Measurements from ENCODE around the gene MCF2L.
A peak's percentile ranks its signal among the peaks of the same experiment; 100 is the strongest.
"Not testable (repeated sequence)": the region's sequence is repeated elsewhere in the genome, so short reads cannot be mapped to it uniquely, and the experiment has no call there.

Gene MCF2L

GRCh38 chr13:113018676-113019465 is 49.9 kb downstream of the MCF2L start:
- DNase-seq = no peak

DNA sequence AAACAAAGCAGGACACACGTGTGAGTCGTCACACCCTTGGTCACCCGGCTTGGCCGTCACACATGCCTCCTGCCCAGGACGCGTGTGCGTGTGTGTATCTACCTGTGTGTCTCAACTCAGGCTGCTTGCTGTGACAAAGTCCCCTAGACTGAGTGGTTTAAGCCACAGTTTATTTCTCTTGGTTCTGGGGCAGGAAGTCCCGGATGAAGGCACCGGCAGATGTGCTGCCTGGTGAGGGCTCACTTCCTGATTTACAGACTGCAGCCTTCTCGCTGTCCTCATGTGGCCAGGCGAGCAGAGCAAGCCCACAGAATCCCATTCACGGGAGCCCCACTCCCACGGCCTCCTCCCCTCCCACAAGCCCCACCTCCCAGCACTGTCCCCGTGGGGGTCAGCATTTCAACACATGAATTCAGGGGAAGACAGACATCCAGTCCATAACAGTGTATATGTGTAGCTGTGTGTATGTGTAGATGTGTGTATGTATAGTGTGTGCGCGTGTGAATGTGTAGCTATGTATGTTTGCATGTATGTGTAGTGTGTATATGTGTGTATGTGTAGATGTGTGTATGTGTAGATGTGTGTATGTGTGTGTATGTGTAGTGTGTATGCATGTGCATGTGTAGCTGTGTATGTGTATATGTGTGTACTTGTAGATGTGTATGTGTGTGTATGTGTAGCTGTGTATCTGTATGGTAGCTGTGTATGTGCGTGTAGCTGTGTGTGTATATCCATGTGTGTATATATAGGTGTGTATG is 51.5 kb downstream of the MCF2L start:
- DNase-seq = no peak

- DNase-seq = no peak
Measured at GRCh38 chr13:113021391-113021790, 52.4 kb downstream of the MCF2L start.

DNA sequence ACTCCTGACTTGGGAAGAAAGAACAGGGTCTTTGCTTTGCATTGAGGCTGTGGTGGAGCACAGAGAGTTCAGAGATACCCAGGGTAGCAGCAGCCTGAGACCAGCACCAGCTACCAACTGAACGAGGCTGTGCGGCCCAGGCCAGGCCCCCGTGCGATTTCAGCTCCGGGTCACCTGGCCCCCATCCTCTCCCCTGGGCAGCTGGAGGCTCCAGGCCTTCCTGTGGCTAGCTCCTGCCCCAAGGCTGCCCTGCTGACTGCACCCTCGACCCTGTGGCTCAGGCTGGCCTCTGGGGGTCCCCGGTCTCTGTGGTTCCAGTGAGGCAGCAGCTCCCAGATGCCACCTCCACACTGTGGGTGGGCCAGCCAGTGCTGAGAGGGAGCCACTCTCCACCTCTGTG is 52.8 kb downstream of the MCF2L start:
- DNase-seq = no peak

- DNase-seq = no peak
Measured at GRCh38 chr13:113022391-113022744, 53.4 kb downstream of the MCF2L start.

- no peak for DNase-seq
Measured at GRCh38 chr13:113022745-113023574, 53.9 kb downstream of the MCF2L start.

- DNase-seq = no peak
Measured at GRCh38 chr13:113023694-113024430, 54.8 kb downstream of the MCF2L start.

DNA sequence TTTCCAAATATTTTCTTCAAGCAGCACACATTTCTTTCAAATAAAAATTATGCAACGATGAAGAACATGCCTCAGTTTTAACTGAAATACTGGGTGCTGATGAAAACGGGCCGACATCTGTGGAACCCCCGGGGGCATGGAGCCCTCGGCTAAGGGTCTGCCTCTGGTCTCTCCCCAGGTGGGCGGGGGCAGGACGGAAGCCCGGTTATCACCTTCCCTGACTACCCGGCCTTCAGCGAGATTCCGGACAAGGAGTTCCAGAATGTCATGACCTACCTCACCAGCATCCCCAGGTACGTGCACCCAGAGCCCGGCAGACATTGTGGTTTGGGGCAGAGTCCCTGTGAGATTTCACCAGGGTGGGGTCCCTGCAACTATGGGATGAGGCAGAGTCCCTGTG is 55.5 kb downstream of the MCF2L start:
- DNase-seq = no peak

- no peak for DNase-seq
Measured at GRCh38 chr13:113026391-113026910, 57.4 kb downstream of the MCF2L start.

- no peak for DNase-seq
Measured at GRCh38 chr13:113027095-113027494, 58.1 kb downstream of the MCF2L start.

DNA sequence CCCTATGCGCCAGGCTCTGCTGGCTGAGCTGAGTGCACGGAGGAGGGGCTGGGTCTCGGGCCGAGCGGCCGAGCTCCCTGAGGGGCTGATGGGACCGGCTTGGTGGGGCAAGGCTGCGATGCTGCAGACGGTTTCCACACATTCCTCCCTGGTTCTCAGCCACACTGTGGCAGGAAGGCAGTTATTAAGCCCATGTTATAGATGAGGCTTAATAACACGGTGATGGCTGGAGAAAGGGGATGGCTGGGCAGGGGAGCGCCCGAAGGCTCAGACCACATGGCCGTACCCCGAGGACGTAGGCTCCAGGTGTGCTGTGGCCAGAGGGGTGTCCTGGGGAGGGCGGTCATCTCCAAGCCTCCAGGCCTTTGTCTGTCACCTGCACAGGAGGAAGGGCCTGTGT is 58.6 kb downstream of the MCF2L start:
- no peak for DNase-seq

- DNase-seq = no peak
Measured at GRCh38 chr13:113028336-113029060, 59.5 kb downstream of the MCF2L start.

DNA sequence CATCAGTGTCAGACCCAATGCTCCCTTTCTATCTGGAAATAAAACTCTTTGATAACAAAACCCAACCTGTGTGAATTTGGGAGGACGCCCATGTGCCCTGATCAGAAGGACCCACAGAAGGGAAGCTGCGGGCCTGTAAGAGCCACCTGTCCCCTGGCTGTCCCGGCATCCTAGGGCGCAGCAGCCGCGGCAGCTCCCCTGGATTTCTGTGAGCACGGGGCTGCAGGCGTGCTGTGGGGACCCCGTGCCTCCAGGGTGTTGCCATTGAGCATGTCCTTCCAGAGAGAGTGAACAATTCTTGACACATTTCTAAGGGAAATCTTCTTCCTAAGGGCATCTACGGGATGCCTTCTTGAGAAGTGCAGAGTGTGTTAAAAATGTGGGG is 60.0 kb downstream of the MCF2L start:
- DNase-seq = no peak

DNA sequence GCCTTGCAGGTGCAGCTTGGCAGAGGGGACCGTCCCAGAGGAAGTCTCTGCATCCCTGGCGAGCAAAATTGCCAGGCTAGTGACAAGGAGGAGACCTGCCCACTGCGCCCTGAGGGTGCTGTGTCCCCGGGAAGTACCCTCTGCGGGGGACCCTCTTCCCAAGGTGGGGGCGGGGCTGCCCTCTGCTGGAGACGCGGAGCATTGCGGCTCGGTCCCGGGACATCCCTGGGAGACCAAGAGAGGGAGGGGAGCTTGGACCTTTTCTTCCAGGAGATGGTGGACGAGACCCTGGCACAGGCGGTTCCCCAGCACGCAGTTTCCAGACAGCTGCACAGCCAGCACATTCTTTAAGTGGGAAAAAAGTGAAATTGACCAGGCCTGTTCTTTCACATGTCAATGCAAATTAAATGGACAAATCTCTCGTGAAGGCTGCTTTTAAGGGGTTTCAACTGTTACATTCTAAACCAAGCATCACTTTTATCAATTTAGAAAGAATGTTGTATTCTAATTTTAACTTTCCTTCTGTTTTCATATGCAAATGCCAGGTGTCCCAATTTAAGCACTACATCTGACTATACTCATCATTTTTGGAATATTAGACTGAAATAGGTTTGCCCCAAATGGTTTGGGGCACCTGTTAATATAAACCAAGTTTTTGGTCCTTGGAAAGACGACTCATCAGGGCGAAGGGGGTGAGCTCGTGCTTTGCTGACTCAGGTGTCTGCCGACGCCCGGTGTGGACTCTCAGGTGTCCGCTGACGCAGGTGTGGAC is 60.7 kb downstream of the MCF2L start:
- no peak for DNase-seq

DNA sequence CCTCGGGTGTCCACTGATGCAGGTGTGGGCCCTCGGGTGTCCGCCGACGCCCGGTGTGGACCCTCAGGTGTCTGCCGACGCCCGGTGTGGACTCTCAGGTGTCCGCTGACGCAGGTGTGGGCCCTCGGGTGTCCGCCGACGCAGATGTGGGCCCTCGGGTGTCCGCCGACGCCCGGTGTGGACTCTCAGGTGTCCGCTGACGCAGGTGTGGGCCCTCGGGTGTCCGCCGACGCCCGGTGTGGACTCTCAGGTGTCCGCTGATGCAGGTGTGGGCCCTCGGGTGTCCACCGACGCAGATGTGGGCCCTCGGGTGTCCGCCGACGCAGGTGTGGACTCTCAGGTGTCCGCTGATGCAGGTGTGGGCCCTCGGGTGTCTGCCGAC is 61.2 kb downstream of the MCF2L start:
- not testable (repeated sequence) for DNase-seq

DNA sequence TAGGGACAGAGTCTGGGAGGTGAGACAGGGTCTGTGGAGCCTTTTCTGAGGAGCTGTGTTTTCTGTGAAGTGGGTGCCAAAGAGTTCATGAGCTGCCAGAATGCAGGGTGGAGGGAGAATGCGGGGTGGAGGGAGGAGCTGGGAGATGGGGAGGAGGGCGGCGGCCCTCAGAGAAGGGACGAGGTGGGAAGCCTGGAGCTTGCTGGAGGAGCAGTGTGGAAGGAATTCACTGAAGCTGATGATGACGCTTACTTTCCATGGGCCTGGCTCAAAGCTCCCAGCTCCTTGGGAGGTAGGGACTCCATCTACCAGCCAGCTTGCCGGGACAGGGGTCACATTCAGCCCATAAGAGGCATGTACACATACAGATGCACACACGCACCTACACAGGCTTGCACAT is 62.5 kb downstream of the MCF2L start:
- DNase-seq = no peak

- DNase-seq = no peak
Measured at GRCh38 chr13:113032291-113032690, 63.3 kb downstream of the MCF2L start.

DNA sequence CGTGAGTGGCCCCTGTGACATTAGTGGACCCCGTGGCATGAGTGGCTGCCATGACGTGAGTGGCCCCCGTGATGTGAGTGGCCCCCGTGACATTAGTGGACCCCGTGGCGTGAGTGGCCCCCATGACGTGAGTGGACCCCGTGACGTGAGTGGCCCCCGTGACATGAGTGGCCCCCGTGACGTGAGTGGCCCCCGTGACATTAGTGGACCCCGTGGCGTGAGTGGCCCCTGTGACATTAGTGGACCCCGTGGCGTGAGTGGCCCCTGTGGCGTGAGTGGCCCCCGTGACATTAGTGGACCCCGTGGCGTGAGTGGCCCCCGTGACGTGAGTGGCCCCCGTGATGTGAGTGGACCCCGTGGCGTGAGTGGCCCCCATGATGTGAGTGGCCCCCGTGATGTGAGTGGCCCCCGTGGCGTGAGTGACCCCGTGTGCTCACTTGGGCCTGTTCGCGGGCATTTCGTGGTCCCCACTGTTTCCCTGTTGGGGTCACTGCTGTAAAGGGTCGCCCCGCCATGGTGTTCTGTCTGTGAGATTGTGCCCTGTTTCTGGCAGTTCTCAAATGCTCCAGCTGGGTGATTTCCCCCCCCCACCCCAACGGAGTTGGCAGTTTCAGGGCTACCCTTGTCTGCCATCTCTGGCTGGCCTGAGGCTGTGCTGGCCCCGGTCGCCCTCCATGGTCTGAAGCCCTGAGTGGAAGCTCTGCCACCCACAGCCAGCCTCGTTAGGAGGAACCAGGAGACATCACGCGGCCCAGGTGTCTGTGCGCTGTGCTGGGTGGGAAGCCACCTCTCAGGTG is 64.2 kb downstream of the MCF2L start:
- no peak for DNase-seq

- DNase-seq = peak; percentile 11
Measured at GRCh38 chr13:113034451-113035212, 65.6 kb downstream of the MCF2L start.

Measured in GOT3 (cell line).